Esophagus (tissue), 2 donors: ENCODE measurements around the gene ST3GAL4. TPM values are rescaled to one million over a fixed set of nuclear protein-coding genes. Genes with fewer than 3 reads are reported as not detected.
"Not testable (repeated sequence)": the region's sequence is repeated elsewhere in the genome, so short reads cannot be mapped to it uniquely, and the experiment has no call there.

Experiments
- H3K27ac ChIP-seq, 2 donors: one replicate each; pipeline ENCODE4 v1.5.1; 2013; ENCODE audit warnings: low read depth in 2 of 2, mild to moderate bottlenecking in 2 of 2, inconsistent platforms in 1 of 2, low read length in 1 of 2, moderate library complexity in 1 of 2
- H3K27me3 ChIP-seq, 2 donors: one replicate each; pipeline ENCODE4 v1.6.1; 2013; ENCODE audit warnings: low read length in 2 of 2, control low read depth in 1 of 2, mild to moderate bottlenecking in 1 of 2; ENCODE audit not compliant: insufficient read depth in 2 of 2, control insufficient read depth in 1 of 2
- H3K36me3 ChIP-seq, 2 donors: one replicate each; pipeline ENCODE4 v1.6.1; 2013; ENCODE audit warnings: low read length in 1 of 2; ENCODE audit not compliant: control insufficient read depth in 2 of 2, insufficient read depth in 2 of 2
- H3K4me1 ChIP-seq, 2 donors: one replicate each; pipeline ENCODE4 v1.6.1; 2013; ENCODE audit warnings: low read length in 1 of 2; ENCODE audit not compliant: control insufficient read depth in 2 of 2, insufficient read depth in 2 of 2
- H3K4me3 ChIP-seq, 2 donors: one replicate each; pipeline ENCODE4 v1.5.1; 2013; ENCODE audit warnings: low read length in 2 of 2, mild to moderate bottlenecking in 2 of 2, low read depth in 1 of 2, moderate library complexity in 1 of 2
- H3K9me3 ChIP-seq, 2 donors: one replicate each; pipeline ENCODE4 v1.6.1; 2013; ENCODE audit warnings: mild to moderate bottlenecking in 2 of 2, low read depth in 1 of 2, low read length in 1 of 2, moderate library complexity in 1 of 2; ENCODE audit not compliant: control insufficient read depth in 2 of 2, insufficient read depth in 1 of 2
- WGBS, 2 donors: extraction: QIAGEN DNeasy Blood & Tissue Kit; methylation state at CpG; one replicate each; pipeline ENCODE4 v1.1.7; 2013; 5-methylcytosine and 5-hydroxymethylcytosine counted together
- polyA plus RNA-seq, 2 donors: library from polyadenylated mRNA; stranded (reverse); fragments of 200-250 nt; gene quantifications; one replicate each; pipeline ENCODE4 v1.2.3, GENCODE V29; 2013
- donor health status: healthy with polysubstance abuse.
- donor health status: Bipolar disorder and iron deficiency.

The ST3GAL4 gene
- polyA plus RNA-seq, 2 donors, result 78.9 to 107 TPM

GRCh38 chr11:126382641-126383040 is 27.2 kb downstream of the ST3GAL4 start:
- not testable (repeated sequence) for H3K27me3 ChIP-seq, H3K36me3 ChIP-seq, H3K4me3 ChIP-seq, H3K9me3 ChIP-seq
- WGBS, 2 donors, result 66 to 71% methylated on average over 4 of the region's 4 CpGs
- Histone ChIP-seq H3K27ac (peak overlapping the region in 1 of 2 donors; percentile 31), H3K4me1 (peaks cover 14 to 32% of the 10 kb centered on the region in 2 donors)

GRCh38 chr11:126383339-126384335 is 28.2 kb downstream of the ST3GAL4 start:
- 75 to 79% methylated on average over 18 to 20 of the region's 20 CpGs for WGBS, 2 donors
- Histone ChIP-seq H3K27me3 (no peaks in the 10 kb centered on the region), H3K4me3 (no peak overlapping the region), H3K9me3 (peaks cover 0 to 3% of the 10 kb centered on the region in 2 donors), H3K27ac (peak overlapping the region; percentile 33 to 74), H3K36me3 (peaks cover 0 to 2% of the 10 kb centered on the region in 2 donors), H3K4me1 (peaks cover 14 to 32% of the 10 kb centered on the region in 2 donors)

DNA sequence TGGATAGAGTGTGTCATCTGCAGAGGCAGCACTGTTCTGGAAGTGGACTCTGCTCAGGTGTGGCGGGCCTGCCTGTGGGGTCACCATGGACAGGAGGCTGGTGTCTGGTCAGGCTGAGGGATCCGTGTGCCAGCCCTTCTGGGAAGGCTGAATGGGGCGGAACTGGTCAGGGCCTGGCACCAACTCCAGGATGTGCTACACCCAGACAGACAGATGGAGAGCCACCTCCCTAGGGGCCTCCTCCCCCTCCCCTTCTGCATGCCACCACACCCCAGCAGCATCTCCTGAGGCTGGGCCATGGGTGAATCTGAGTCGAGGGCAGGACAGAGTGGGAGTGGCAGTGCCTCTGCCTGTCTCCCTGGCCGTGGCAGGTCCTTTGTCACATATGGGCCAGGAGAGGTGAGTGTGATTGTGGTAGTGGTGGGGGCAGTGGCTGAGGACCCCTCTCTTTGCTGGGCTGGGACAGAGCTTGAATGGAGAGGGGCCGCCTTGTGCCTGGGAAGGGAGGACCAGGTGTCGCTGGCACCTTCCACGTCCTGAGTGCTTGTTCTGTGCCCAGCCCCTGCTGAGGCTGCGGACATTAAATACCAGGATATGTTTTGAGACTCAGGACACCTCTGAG is 29.1 kb downstream of the ST3GAL4 start:
- peak overlapping the region in 1 of 2 donors; percentile 19 for H3K4me3 ChIP-seq
- H3K27ac ChIP-seq, result peak overlapping the region; percentile 33 to 57
- H3K9me3 ChIP-seq, result peaks cover 0 to 3% of the 10 kb centered on the region in 2 donors
- no peaks in the 10 kb centered on the region for H3K27me3 ChIP-seq
- 77 to 90% methylated on average over 8 to 9 of the region's 9 CpGs for WGBS, 2 donors
- peaks cover 0 to 2% of the 10 kb centered on the region in 2 donors for H3K36me3 ChIP-seq
- H3K4me1 ChIP-seq, result peaks cover 14 to 32% of the 10 kb centered on the region in 2 donors

DNA sequence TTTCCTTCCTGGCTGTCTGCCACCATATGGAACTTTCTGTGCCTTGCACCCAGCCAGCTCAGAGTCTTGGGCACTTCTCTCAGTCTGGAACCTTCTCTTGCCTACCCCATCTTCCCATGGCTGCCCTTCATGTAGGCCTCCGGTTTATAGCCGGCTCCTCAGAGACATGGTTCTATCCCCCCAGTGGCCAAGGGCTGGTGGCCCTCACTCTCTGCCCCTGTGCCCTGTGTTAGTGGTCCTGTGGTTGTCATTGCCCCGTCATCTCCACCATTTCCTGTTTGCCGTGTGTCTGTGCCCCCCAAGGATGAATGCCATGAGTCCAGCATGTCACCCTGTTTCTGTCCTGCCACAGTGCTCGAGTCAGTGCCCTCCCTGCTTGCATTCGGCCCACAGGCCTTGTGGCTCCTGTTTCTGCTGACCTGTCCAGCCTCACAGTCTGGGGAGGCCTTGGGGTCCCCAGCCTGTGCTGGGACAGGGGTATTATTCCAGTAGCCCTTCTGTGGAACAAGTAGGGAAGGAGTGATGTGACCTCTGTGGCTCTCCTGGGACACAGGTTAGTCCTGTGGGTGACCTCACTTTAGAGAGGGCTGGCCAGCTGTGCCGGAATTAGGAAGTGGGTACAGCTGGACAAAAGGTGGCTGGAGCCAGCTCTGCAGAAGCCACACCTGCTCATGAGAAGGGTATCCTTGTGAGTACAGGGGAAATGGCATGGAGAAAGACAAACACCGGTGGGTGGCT is 30.7 kb downstream of the ST3GAL4 start:
- no peaks in the 10 kb centered on the region for H3K27me3 ChIP-seq
- peak overlapping the region; percentile 75 to 90 for H3K27ac ChIP-seq
- WGBS, 2 donors, result 71 to 73% methylated on average over 8 of the region's 8 CpGs
- peaks cover 14 to 32% of the 10 kb centered on the region in 2 donors for H3K4me1 ChIP-seq
- peaks cover 0 to 3% of the 10 kb centered on the region in 2 donors for H3K9me3 ChIP-seq
- H3K4me3 ChIP-seq, result peak overlapping the region in 1 of 2 donors; percentile 11
- H3K36me3 ChIP-seq, result no peaks in the 10 kb centered on the region

GRCh38 chr11:126386729-126387071 is 31.2 kb downstream of the ST3GAL4 start:
- H3K4me3 ChIP-seq, H3K9me3 ChIP-seq, H3K36me3 ChIP-seq, H3K27me3 ChIP-seq: not testable (repeated sequence)
- Histone ChIP-seq H3K4me1 (peaks cover 14 to 35% of the 10 kb centered on the region in 2 donors), H3K27ac (peak overlapping the region; percentile 75 to 90)
- 20 to 27% methylated on average over 5 of the region's 5 CpGs for WGBS, 2 donors

GRCh38 chr11:126387857-126388256 is 32.4 kb downstream of the ST3GAL4 start:
- Histone ChIP-seq H3K36me3 (no peaks in the 10 kb centered on the region), H3K4me1 (peaks cover 14 to 37% of the 10 kb centered on the region in 2 donors), H3K27me3 (no peaks in the 10 kb centered on the region), H3K27ac (no peak overlapping the region), H3K4me3 (no peak overlapping the region), H3K9me3 (peaks cover 0 to 3% of the 10 kb centered on the region in 2 donors)
- WGBS, 2 donors, result 63 to 70% methylated on average over 5 of the region's 5 CpGs

DNA sequence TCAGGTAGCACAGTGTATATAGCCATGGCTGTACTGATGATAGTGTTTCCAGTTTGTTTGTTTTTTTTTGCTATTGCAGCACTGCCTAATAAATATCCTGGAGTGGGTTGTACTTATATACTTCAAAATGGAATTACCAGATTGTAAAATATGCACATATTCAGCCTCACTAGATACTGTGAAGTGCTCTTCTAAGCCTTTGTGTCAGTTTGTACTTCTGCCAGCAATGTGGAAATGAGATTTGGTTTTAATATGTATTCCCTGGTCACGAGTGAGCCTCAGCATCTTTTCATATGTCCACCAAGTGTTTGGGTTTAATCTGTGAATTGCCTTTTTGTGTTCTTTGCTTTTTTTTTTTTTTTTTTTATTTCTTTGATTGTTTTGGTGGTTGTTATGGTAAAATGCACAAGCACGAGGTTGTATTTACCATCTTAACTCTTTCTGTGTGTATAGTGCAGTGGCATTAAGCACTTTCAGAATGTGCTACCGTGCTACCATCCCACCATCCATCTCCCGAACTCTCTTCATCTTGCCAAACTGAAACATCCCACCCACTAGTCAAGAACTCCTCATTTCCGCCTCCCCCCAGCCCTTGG is 34.9 kb downstream of the ST3GAL4 start:
- 59 to 66% methylated on average over 5 of the region's 5 CpGs for WGBS, 2 donors

GRCh38 chr11:126391286-126391954 is 35.9 kb downstream of the ST3GAL4 start:
- Histone ChIP-seq H3K27ac (peak overlapping the region in 1 of 2 donors; percentile 11), H3K4me3 (no peak overlapping the region), H3K9me3 (no peaks in the 10 kb centered on the region), H3K4me1 (peaks cover 3 to 20% of the 10 kb centered on the region in 2 donors), H3K27me3 (no peaks in the 10 kb centered on the region), H3K36me3 (no peaks in the 10 kb centered on the region)
- WGBS, 2 donors, result 72 to 74% methylated on average over 7 of the region's 7 CpGs

More for the DNA sequence above, 34.9 kb downstream of the ST3GAL4 start:
- H3K27ac ChIP-seq, result no peak overlapping the region
- H3K27me3 ChIP-seq, result no peaks in the 10 kb centered on the region
- H3K36me3 ChIP-seq, result no peaks in the 10 kb centered on the region
- H3K9me3 ChIP-seq, result no peaks in the 10 kb centered on the region
- H3K4me1 ChIP-seq, result peaks cover 8 to 24% of the 10 kb centered on the region in 2 donors
- H3K4me3 ChIP-seq, result no peak overlapping the region
